ENCODE results near the gene NAB2.

Gene NAB2

DNA sequence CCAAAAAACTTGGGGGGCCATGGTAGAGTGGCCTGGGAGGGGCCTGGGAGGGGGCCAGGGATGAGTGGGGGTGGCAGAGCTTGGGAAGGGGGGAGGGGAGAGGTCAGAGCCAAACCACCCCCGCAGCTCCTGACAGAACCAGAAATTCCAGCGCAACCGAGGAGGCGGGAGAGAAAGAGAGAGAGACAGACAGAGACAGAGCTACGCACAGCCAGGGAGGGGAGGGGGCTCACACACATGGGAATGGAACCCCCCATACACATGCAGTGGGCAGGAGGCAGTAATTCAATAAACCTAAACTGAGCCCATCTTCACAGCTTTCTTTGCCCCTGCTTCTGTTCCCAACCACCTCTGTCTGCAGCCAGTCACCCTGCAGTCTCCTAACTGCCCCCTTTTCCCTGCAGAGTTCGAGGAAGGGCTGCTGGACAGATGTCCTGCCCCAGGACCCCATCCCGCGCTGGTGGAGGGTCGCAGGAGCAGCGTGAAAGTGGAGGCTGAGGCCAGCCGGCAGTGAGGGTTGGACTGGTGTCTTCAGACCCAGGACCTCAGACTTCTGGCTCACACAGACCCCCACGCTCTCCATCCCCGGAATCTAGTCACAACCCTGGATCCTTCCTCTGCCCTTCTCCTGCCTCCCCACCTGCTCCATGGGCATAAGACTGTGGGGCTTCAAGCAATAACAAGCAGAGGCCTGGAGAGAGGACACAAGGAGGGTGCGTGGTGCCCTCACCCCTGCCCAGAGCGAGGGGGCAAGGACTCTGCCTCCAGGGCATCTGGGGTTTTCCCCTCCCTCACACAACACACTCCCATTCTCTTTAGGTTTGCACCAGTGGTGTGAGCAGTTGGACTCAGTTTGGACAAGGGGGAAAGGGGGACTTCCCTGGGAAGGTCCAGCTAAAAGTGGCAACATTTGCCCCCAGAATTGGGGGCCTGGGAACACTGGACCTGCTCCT lies 5.6 kb downstream of the NAB2 start:
- no peak for DNase-seq (ENCODE audit: low read depth)

DNA sequence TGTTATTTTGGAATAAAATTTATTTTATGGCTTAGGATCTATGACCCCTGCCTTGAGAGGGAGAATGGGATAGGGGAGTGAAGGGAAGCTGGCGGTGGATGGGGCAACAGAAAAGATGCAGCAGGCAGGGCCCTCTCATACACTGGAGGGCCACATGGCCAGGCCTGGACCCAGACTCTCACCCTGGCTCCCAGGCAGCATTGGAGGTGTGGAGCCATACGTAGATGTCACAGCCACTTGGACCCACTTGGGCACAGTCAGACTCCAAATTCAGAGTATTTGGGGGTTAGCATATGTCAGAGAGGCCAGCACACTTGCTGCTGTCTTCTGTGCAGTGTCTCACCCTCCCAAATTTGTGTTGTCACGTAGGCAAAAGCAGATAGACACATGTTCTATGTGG lies 6.5 kb downstream of the NAB2 start:
- no peak for DNase-seq (ENCODE audit: low read depth)

DNA sequence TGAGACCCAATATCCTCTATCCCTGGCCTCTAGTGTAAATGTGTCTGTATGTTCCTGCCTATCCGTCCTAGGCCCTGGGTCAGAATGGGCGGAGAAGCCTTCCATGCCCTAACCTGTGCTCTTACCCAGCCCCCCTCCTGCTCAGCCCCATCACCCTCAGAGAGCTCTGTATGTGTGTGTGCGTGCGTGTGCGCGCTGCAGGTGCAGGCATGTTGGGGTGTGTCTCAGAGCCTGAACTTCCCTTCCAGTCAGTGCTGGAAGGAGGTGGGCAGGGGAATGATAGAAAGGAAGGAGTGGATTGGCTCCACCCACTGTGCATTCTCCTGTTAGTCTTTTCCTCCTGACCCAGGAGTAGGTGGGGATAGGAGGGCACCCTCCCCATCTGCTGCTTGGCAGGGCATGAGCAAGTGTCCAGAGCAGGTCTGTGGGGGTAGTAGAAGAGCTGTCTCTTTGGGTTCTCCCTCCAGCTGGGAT lies 7.2 kb downstream of the NAB2 start:
- DNase-seq (ENCODE audit: low read depth), result no peak

DNA sequence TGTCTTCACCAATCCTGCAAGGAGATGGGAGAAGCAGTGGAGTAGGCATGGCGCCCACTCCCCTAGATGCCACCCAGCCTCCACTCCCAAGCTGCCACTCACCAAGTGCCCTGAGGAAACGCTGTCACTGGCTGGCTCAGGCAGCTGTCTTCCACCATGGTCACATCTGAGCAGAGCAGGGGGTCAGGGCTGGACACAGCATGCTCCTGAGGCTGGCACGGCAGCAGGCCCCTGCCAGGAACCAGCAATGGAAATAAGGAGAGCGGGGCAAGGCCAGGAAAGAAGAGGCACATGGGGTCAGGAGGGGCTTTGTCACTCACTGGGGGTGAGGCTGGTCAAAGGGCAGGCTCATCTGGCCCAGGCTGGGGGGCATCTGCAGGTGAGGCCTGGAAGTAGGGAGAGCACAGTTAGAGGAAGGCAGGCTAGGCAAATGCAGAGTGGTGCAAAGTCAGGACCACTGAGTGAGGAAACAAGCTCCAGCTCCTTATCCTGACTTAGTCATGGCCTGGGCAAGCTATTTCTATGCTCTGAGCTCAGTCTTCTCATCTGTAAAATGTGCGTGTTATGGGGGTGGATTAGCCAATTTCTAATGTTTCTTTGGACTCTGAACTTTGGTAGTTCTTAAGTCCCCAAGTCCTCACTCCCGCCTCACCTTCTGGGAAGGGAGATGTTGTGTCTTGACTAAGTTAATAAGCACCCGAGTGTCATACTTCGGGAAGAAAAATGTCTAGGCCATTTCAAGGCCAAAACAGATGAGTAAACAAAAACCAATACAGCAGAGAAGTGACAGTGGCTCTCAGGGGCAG lies 8.0 kb downstream of the NAB2 start:
- DNase-seq (ENCODE audit: low read depth), result no peak

DNA sequence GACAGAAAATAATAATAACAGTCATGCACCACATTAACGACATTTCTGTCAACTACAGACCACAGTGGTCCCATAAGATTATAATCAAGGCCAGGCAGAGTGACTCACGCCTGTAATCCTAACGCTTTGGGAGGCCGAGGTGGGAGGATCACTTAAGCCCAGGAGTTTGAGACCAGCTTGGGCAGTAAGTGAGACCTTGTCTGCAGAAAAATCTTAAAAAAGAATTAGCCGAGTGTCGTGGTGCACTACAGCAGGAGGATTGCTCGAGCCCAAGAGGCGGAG lies 8.6 kb downstream of the NAB2 start:
- no peak for DNase-seq (ENCODE audit: low read depth)

DNA sequence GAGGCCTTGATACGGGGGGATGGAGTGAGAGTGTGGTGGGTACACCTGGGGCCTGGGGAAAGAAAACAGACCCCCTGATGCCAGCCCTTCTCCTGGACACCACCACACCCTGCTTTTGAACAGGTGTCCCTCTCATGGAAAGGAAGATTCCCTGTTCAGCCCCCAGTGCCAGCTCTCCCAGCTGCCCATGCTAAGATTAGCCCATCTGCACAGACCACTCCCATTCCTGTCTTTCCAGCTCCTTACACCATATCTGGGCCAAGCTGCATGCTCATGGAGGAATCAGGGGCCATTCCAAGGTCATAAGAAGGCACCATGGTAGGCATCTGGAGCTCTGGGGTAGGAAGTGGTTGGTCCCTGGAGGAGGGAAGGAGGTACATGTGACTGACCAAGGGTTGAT lies 9.6 kb downstream of the NAB2 start:
- no peak for DNase-seq (ENCODE audit: low read depth)

DNA sequence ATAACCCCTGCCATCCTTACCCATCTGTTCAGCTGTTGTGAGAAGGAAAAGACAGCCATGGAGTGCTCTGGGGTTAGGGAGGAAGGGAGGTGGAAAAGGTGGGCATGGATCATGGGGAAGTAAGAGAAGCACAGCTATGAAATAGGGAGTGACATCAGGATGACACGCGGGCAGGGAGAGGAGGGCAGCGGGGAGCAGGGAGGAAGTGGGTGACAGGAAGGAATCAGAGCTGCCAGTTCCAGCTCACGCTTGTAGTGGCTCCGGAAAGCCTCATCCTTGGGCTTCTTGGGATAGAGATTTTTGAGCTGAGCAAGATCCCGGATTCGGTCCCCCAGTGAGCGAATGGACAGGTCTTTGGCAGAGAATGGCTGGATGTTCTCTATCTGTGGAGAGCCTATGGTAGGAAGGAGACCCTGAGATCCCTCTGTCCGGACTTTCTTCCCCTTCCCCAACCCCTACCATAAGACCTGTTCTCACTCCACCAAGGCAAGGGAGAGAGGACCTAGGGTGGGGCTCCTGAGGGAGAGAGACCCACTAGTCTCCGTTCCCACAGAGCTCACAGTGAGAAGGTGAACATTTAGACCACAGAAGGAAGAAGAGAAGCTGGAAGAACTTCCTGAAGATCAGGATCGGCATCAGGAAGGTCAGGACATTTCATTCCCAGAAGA lies 10.3 kb downstream of the NAB2 start:
- no peak for DNase-seq (ENCODE audit: low read depth)

DNA sequence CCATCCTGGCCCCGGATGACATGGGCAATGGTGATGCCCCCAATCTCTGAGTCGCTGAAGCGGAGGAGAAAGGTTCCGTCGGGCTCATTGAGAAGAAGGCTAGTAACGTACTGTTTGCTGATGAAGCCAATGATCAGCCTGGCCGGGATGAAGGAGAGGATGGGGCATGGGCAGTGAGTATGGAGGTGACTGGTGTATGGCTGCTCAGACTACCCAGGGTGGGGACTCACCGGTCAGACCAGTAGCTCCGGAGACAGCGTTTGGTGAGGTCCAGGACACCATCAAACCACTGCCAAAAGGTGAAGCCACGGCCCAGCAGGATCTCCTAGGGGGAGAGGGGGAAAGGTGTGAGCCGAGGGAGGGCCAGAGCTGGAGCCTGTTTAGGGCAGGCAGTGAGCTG lies 10.9 kb downstream of the NAB2 start:
- DNase-seq (ENCODE audit: low read depth), result no peak

DNA sequence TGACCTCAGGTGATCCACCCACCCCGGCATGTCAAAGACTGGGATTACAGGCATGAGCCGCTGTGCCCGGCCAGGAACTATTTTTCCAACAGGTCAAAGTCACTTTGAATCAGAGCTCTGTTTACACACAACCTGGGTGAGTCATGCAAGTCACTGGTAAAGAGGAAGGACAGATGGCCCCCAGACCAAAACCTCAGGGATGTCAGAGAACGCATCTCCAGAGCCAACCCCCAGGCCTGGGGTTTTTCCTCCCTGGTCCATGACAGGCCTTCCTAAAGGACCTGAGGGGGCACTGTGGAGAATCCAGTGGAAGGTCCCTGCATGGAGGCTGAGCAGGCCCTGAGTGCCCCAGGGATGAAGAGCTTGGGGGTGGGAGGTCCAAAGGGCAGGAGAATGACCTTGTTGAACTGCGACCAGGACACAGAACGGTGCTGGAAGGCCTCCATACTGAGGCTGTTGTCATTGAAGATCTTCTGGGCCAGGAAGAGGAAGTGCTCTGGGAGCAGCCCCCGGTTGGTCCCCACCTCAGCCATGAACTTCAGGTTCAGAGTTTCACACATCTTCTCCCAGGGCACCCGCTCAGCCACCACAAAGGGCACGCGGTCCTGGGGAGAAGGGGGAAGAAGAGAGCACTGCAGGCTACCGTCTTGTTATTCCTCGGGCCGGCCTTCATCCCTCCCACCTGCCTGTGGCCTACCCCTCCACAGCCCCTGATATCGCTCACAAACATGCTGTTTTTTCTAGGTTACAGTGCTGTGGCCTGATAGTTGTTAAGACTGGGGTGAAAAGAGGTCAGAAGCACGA lies 13.2 kb downstream of the NAB2 start:
- DNase-seq (ENCODE audit: low read depth), result no peak

DNA sequence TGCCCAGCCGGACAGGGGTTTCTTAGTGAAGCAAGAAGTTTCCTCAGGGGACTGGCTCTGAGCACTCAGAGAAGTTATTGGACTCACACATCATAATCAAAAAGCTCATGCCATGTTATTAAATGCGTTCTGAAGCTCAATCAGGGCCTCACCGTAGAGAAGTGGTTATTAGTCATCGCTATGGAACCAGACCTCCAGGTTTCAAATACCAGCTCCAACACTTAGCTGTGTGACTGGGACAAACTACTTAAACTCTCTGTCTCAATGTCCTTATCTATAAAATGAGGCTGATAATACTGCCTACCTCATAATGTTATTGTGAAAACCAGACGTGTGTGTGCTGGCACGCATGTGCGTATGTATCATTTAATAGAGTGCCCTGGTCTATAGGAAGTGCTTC lies 14.9 kb downstream of the NAB2 start:
- no peak for DNase-seq (ENCODE audit: low read depth)

DNA sequence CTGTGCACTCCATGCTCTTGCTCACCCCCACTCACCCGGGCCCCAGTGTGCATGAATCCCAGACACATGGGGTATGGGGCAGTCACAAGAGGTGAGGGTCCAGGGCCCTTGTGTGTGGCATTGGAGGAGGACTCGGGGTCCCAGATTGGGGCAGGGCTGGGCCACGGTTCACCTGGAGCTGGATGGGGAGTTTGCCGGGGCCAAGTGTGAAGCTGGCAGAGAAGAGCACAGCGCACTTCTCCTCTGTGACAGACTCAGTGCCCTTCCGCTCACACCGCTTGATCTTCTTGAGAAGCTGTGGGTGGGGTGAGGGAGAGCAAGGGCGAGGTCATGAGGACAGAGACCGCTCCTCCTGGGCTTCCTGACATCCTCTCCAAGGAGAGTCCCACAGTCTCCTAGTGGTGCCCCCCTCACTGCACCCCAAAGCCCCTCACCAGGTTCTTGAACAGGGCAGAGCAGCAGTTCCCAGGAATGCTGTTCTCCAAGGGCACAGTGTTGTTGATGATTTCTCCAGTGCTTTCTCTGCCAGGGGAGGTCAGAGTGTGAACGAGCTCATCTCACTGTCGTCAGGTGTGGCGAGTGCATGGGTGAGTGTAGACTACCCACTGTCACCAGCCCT lies 15.5 kb downstream of the NAB2 start:
- DNase-seq (ENCODE audit: low read depth), result no peak

DNA sequence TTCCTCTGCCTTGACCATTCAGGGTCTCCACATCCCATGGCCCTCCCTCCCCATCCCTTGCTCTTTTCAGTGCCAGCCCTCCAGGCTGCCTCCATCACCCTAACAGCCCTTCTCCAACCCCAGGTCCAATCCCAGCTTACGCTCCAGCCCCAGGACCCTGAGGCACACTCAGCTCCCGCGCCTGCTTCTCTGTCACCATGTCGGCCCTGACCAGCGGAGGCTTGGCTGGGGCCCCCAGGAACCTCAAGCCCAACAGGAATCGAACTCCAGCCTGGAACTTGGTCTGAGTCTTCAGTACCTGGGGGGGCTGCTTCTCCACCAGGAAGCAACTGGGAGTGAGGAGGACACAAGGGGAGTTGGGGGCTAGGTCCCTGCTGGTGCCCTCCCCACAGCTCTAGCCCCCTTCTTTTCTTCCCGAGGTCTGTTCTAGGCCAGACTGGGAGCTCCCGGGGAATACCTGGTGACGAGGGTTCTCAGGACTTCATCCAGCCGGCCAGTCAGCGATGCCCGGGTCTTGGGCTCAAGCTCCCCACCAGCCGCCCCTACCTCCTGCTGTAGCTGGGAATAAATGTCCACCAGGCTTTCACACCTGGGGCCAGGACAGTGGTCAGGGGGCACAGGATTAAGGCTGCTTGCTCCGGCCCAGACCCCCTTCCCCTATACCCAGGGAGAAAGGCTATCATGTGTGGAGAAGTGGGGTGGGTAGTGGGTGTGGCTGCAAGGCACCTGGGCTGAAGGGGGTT lies 16.3 kb downstream of the NAB2 start:
- DNase-seq (ENCODE audit: low read depth), result no peak

DNA sequence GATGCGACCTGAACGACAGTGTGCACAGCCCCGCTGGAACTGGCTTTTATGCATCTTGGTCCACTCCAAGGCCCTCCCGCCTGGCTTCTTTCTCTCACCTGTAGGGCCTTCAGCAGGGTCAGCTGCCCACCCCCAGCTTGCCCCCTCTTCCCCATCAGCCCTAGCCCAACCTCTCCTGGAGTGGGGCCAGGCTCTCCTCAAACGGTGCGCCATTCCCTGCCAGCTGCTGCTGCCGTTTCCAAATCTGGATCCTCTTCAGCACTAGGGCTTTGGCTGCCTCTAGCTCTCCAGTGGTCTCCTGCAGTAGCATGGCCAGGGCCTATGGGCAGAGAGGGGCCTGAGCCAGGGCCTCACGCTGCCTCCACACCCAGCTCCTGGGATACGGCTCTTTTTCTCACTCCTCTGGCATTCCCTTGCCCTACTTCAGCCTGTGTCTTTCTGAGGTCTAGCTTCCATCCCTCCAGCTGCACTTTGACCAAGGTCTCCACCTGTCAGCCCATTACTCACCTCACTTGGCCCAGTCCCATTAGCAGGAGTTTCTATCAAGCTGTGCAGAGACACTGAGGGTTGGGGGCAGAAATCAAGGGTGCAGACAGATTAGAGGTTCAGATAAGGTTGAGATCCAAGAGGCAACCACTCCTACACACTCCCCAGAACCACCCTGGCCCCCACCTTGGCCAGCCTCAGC lies 17.3 kb downstream of the NAB2 start:
- no peak for DNase-seq (ENCODE audit: low read depth)

DNA sequence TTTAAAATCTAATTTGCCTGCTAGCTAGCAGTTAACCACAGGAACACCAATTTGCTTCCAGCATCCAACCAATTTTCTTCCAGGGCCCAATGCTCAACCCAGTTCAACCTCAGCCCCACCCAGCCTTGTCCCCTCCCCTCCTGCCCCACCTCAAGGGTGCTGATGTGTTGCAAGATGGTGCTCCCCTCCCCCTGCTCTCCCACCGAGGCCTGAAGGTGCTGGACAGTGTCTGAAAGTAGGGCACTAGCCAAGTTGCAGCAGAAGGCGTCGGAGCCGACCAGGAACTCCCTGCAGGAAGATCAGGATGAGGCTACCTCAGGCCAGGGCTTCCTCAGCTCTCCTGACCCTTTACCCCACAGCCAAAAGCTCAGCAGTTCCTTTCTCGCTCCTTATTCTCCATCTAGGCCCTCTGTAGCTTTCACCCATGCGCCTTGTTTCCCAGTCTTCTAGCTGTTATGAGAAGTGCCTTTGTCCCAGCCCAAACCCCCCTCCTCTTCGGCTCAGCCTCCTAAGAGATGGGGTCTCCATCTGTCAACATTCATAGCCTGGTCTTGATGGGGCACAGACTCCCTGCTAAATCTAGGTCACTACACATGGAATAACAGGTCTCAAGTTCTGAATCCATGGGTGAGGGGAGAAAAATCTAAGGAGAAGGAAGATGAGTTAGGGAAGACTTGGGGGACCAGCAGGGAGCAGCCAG lies 18.7 kb downstream of the NAB2 start:
- no peak for DNase-seq (ENCODE audit: low read depth)

DNA sequence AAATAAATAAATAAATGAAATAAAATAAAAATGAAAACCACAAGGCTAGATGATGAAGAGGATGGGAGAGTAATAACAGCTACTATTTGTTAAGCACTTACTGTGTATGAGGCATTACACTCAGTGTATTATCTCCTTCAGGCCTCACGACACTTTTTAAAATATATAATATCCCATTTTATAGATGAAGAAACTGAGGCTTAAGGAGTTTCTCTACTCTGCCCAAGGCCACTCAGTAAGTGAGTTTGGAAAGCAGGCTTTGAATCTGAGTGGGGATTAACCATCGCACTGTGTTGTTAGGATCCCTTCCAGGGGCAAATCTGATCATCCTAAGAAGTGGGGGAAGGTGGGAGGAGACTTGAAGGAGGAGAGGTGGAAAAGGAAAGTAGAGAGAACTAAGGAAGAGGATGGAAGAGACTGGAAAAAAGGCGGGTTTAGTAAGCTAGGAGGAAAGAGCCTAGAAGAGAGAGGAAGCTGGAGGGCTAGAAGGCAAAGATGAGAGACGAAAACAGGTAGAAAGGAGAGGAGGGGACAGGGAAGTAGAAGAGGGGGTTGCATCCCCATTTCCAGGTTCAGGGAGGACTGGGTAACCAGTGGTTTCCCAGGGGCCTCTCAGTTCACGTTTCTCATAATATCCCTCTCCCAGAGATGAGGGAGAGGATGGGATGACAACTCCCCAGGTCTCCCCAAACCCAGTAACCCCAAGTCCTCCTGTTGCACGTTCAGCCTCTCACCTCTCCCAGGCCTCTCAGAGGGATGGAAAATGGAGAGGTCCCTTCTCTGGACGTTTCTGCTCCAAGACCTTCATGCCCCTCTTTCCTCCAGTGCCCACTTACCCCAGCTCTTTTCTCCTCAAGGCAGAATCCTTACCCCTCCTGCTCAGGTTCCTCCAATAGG lies 20.5 kb downstream of the NAB2 start:
- DNase-seq (ENCODE audit: low read depth), result no peak

DNA sequence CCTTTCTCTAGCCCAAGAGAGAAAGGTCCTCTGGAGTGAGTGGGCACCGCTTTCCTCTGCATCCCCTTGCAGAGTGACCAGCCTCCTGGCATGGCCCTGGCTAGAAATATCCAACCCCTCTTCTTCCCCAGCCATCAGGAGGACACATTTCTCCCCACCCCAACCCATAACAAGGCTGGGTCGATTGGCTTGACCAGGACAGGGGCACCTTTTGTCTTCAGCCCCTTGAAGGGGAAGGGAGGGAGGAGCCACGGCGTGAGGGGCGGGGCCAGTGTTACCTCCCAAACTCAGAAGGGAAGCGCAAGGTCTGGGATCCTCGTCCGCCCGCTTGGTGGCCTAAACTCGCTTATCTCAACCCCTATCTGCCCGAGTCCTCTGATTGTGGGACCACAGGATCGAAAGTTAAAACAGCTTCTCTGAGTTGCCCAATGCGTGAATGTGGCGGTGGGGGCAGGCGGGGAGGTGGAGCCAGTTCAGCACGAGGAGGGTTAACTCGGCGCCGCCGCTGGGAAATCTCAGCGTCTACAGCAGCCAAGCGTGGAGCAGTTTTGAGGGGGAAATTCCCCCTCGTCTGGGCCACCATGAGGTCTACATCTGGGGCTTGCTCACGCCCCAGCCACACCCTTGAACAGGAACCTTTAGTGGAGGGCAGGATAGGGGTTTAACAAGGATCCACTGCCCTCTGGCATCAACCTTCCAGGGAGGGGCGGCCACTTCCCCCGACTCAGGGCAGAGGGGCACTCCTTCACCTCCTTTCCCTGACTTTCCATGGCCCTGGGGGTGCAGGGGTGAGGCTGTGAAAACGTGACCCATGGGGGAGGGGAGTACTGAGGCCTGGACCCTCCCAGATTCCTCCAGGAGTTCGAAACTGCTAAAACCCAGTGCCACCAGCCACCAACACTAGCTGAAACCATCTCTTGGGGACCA lies 21.5 kb downstream of the NAB2 start:
- DNase-seq (ENCODE audit: low read depth), result peak; percentile 72

DNA sequence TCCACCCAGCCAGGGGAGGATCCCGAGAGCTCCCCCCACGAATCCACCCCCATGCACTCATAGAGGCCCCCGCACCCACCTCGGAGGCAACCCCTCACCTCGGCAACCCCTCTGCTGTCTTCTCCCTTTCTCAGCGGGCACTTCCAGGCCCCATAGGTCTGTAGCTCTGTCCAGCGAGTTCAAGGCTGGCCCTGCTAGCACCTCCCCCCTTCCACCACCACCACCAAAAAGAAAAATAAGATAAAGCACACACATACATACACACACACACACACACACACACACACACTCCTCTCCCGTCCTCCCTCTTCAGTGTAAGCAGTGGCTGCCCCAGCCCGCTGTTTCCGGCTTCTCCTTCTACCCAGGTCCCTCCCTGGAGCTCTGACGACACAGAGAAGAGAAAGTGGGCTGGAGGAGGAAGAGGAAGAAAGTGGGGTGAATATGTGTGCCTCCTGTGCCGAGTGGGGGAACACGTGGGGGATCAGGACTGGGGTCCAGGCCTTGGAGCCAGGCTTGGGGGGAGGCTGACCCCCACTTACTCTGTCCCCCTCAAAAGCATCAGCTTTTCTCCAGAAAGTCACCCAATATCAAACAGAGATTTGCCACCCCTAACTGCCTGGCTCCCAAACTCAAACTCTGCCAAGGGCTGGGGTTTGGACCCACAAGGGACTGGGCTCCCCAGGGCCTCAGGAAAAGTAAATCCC lies 22.3 kb downstream of the NAB2 start, which contains the start of gene STAT6:
TSS of gene STAT6 (minus strand) at position 332 of the 704 bp plus-strand sequence. CDS start 3,084 bp downstream, outside the sequence.
- DNase-seq (ENCODE audit: low read depth), result peak; percentile 83

Measured in stimulated activated CD4-positive, alpha-beta T cell treated with anti-CD3 and anti-CD28 coated beads, Interleukin-2, amount 100 ng/mL, for 4 hours (primary cell).